Bronchial epithelial cell (primary cell): Measurements from ENCODE around the gene DYNC1LI2. TPM values are rescaled to one million over a fixed set of nuclear protein-coding genes. Genes with fewer than 3 reads are reported as not detected.

Source experiments
- DNase-seq: peaks from one replicate; pipeline ENCODE4 v3.0.0-alpha.2; 2010; ENCODE audit warnings: low read depth
- FAIRE-seq: peaks from 2 replicates; lab custom pipeline; 2011; peaks lifted over from hg19 to GRCh38; lab: Jason Lieb, UNC
- H3K27me3 ChIP-seq: 2 replicates; pipeline ENCODE4 v1.5.1; 2011; ENCODE audit warnings: low read length; ENCODE audit not compliant: control insufficient read depth, insufficient read depth
- H3K36me3 ChIP-seq: 2 replicates; pipeline ENCODE4 v1.5.1; 2011; ENCODE audit warnings: low read length; ENCODE audit not compliant: control insufficient read depth, insufficient read depth
- H3K4me3 ChIP-seq: 2 replicates; pipeline ENCODE4 v1.5.1; 2011; ENCODE audit warnings: mild to moderate bottlenecking, low read depth, low read length, control low read depth
- total RNA-seq: library from RNA; depleted of rRNA; stranded (reverse); fragments of >200 nt; gene quantifications from 2 replicates; pipeline ENCODE4 v1.2.1, GENCODE V29; 2014
- TF ChIP-seq, protein P1 (sequence below): IDR thresholded peaks from 2 replicates; pipeline ENCODE4 v1.5.1; 2011; ENCODE audit warnings: mild to moderate bottlenecking, moderate library complexity, low read length, control low read depth, inconsistent platforms; ENCODE audit not compliant: insufficient read depth, severe bottlenecking

Gene DYNC1LI2
- total RNA-seq, 1 donor from 2014 or later, result 138 TPM

DNA sequence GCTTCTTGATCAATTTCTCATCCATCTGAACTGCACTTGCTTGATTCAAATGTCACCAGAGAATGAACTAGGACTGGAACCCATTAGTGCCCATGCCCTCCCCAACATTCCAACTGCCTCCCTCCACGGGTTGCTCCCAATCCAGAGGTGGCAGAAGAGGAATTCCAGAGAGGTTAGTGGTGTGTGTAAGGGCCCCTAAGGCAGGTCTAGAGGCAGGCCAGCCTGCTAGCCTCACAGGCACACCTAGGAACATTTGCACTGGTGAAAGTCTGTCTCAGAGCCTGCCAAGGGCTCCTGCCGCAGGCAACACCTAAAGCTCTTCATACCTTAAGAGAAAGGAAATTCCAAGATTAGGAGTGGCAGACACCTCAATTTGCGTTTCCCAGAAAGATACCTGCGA, 33.6 kb downstream of the DYNC1LI2 start:
- no peaks in the 10 kb centered on the region for H3K27me3 ChIP-seq
- DNase-seq (peak; percentile 26), FAIRE-seq (no peak)
- TF ChIP-seq, protein P1, sequence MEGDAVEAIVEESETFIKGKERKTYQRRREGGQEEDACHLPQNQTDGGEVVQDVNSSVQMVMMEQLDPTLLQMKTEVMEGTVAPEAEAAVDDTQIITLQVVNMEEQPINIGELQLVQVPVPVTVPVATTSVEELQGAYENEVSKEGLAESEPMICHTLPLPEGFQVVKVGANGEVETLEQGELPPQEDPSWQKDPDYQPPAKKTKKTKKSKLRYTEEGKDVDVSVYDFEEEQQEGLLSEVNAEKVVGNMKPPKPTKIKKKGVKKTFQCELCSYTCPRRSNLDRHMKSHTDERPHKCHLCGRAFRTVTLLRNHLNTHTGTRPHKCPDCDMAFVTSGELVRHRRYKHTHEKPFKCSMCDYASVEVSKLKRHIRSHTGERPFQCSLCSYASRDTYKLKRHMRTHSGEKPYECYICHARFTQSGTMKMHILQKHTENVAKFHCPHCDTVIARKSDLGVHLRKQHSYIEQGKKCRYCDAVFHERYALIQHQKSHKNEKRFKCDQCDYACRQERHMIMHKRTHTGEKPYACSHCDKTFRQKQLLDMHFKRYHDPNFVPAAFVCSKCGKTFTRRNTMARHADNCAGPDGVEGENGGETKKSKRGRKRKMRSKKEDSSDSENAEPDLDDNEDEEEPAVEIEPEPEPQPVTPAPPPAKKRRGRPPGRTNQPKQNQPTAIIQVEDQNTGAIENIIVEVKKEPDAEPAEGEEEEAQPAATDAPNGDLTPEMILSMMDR, result no peak
- H3K36me3 ChIP-seq, result peaks cover under 1% of the 10 kb centered on the region
- H3K4me3 ChIP-seq, result no peak overlapping the region

DNA sequence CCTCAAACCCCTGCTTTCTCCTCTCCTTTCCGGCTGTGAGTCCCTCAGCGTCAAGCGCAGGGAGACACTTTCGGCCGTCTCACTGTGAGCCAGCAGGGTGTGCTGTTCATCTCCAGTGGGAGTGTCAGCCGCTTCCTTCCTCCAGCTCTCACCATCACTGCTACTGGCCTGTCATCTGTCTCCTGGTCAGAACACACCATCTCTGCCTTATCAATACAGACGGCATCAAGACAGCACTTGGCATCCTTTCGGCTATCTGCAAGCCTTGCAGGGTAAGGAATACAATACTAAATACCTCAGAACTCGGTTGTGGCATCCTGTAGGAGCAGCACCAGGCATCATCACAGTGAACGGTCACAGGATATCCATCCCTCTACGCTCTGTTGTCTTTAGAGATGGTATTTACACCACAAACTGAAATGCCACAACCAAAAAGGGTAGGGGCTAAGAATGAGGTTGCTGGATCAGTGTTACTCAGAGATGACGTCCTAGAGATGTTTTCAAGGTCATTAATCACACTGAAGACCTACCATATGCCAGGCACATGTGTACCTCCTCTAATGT, 34.2 kb downstream of the DYNC1LI2 start:
- Histone ChIP-seq H3K36me3 (no peaks in the 10 kb centered on the region), H3K4me3 (no peak overlapping the region), H3K27me3 (no peaks in the 10 kb centered on the region)
- FAIRE-seq (peak; percentile 66), DNase-seq (no peak)
- TF ChIP-seq, protein P1, result peak; percentile 48

DNA sequence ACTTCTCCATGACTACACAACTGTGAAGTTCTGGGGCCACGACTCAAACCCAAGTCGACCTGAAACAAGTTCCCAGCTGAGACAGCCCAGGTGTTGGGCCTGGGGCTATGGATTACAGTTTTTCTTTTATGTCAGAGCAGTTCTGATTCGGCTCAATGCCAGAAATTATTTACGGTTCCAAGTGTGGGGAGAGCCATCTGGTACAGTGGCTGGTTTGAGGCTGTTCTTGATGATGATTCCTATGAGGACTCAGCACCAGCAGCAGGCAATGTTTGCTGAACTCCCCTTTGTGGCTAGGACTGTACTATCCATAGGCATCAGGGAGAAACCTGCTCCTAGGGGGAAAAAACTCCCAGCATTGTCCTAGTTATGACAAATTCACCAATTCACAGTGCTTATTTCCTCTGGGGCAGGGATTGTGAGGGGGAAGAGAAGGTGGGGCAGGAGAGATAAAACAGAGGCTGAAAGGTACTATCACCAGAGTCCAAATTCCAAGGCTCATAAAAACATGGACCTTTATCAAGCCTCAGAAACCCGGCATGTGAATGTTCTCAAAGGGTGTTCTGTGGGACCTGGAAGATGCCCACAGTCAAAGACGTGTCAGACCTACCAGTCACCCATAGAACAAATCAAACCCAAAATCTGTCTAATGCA, 36.6 kb downstream of the DYNC1LI2 start:
- Histone ChIP-seq H3K27me3 (no peaks in the 10 kb centered on the region), H3K36me3 (no peaks in the 10 kb centered on the region), H3K4me3 (no peak overlapping the region)
- TF ChIP-seq, protein P1, result no peak
- FAIRE-seq, result no peak
- peak; percentile 35 for DNase-seq

DNA sequence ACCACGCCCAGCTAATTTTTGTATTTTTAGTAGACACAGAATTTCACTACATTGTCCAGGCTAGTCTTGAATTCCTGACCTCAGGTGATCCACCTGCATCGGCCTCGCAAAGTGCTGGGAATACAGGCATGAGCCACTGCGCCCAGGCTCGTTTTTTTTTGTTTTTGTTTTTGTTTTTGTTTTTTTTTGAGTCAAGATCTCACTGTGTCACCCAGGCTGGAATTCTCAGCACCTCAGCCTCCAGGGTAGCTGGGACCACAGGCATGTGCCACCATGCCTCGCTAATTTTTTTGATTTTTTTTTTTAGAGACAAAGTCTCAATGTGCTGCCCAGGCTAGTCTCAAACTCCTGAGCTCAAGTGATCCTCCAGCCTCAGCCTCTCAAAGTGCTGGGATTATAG, 37.3 kb downstream of the DYNC1LI2 start:
- DNase-seq (no peak), FAIRE-seq (no peak)
- H3K36me3 ChIP-seq, result no peaks in the 10 kb centered on the region
- TF ChIP-seq, protein P1, result no peak
- no peaks in the 10 kb centered on the region for H3K27me3 ChIP-seq
- H3K4me3 ChIP-seq, result no peak overlapping the region

DNA sequence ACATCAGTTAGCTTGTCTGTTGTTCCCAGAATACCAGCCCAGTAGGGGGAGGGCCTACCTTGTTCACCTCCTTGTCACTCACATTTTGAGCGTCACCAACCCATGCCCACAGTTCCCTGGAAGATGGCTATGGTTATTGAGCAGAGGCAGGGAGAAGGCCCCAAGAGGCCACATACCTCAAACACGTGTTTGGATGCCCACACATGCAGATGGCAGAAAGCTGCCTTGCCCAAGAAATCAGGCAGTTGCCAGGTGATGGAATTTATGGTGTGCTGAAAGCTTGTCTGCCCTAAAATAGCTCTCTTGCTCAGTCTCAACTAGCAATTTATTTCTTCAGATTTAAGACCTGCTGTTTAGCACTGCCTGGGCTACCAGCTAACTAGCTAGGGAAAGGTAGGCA, 38.3 kb downstream of the DYNC1LI2 start:
- TF ChIP-seq, protein P1, result no peak
- H3K36me3 ChIP-seq, result no peaks in the 10 kb centered on the region
- DNase-seq (no peak), FAIRE-seq (peak; percentile 89)
- H3K27me3 ChIP-seq, result no peaks in the 10 kb centered on the region
- no peak overlapping the region for H3K4me3 ChIP-seq
